SK-N-SH (cell line): ENCODE data around the gene ADAMTS7. TPM values are rescaled to one million over a fixed set of nuclear protein-coding genes. Genes with fewer than 3 reads are reported as not detected.

Experiments used
- CTCF ChIA-PET: fragments of 300-600, 350-600 bp; formaldehyde crosslinking; extraction: SDS; loops from one replicate; lab custom pipeline; 2021; lab: Yijun Ruan, JAX
- POLR2A ChIA-PET: fragments of 350-600 bp; sonication (Branson Sonifier 250); formaldehyde crosslinking; extraction: SDS; loops from one replicate; lab custom pipeline; 2020; ENCODE audit warnings: antibody characterized with exemption, inconsistent platforms; lab: Yijun Ruan, JAX
- DNase-seq: peaks from one replicate; pipeline ENCODE4 v3.0.0; 2012
- H2AFZ ChIP-seq: fragments of 200-600 bp; sonication (generic); 2 replicates; pipeline ENCODE4 v1.8.1; 2016; ENCODE audit warnings: antibody characterized with exemption, mild to moderate bottlenecking, low read depth
- H3F3A ChIP-seq: fragments of 200-600 bp; sonication (generic); replicated peaks from 2 replicates; pipeline ENCODE3; 2016; ENCODE audit warnings: antibody characterized with exemption, mild to moderate bottlenecking; ENCODE audit not compliant: insufficient read depth
- H3K27ac ChIP-seq, 2 experiments: fragments of 200-500 bp in 1 of 2; fragments of 200-600 bp in 1 of 2; sonication (Bioruptor generic) in 1 of 2; sonication (generic), shearing (Covaris generic) in 1 of 2; 2 replicates each; pipeline versions ENCODE4 v1.5.1 to v1.6.1; 2014 to 2016; ENCODE audit warnings: low read depth in 2 of 2, inconsistent platforms in 1 of 2, low read length in 1 of 2, mild to moderate bottlenecking in 1 of 2, mixed read lengths in 1 of 2
- H3K27me3 ChIP-seq: fragments of 200-600 bp; sonication (generic), shearing (Covaris generic); 2 replicates; pipeline ENCODE4 v1.6.1; 2016; ENCODE audit warnings: mixed run types; ENCODE audit not compliant: insufficient read depth
- H3K36me3 ChIP-seq, 2 experiments: fragments of 200-500 bp in 1 of 2; fragments of 200-600 bp in 1 of 2; sonication (Bioruptor generic) in 1 of 2; sonication (generic) in 1 of 2; replicated peaks in 1 of 2; 2 replicates each; pipeline versions ENCODE3 to v1.5.1; 2014 to 2016; ENCODE audit warnings: low read length in 1 of 2, mild to moderate bottlenecking in 1 of 2; ENCODE audit not compliant: insufficient read depth in 2 of 2, control insufficient read depth in 1 of 2
- H3K4me1 ChIP-seq, 2 experiments: fragments of 200-500 bp in 1 of 2; fragments of 200-600 bp in 1 of 2; sonication (Bioruptor generic) in 1 of 2; sonication (generic), shearing (Covaris generic) in 1 of 2; 2 replicates each; pipeline versions ENCODE4 v1.5.1 to v1.6.1; 2014 to 2016; ENCODE audit warnings: low read depth in 1 of 2, low read length in 1 of 2, mixed run types in 1 of 2; ENCODE audit not compliant: insufficient read depth in 2 of 2, control insufficient read depth in 1 of 2
- H3K4me2 ChIP-seq: fragments of 200-600 bp; sonication (generic), shearing (Covaris generic); 2 replicates; pipeline ENCODE4 v1.6.1; 2017; ENCODE audit warnings: mixed run types
- H3K4me3 ChIP-seq, 2 experiments: fragments of 200-500 bp in 1 of 2; fragments of 200-600 bp in 1 of 2; sonication (Bioruptor generic) in 1 of 2; sonication (generic), shearing (Covaris generic) in 1 of 2; 2 replicates each; pipeline versions ENCODE4 v1.5.1 to v1.8.1; 2014 to 2016; ENCODE audit warnings: low read depth in 2 of 2, inconsistent platforms in 1 of 2, low read length in 1 of 2, mild to moderate bottlenecking in 1 of 2, mixed read lengths in 1 of 2, moderate library complexity in 1 of 2
- H3K79me2 ChIP-seq: fragments of 200-600 bp; sonication (generic); 2 replicates; pipeline ENCODE4 v1.8.1; 2017; ENCODE audit warnings: mild to moderate bottlenecking; ENCODE audit not compliant: insufficient read depth
- H3K9ac ChIP-seq: fragments of 200-600 bp; sonication (generic); 2 replicates; pipeline ENCODE4 v1.6.1; 2017; ENCODE audit warnings: mixed run types
- H3K9me2 ChIP-seq: fragments of 200-600 bp; sonication (generic); 2 replicates; pipeline ENCODE4 v1.6.1; 2017; ENCODE audit warnings: mixed run types
- H3K9me3 ChIP-seq: fragments of 200-600 bp; sonication (generic); 2 replicates; pipeline ENCODE4 v1.6.1; 2017; ENCODE audit warnings: mixed run types, mild to moderate bottlenecking, moderate library complexity
- H4K20me1 ChIP-seq: fragments of 200-600 bp; sonication (generic); 2 replicates; pipeline ENCODE4 v1.6.1; 2017; ENCODE audit warnings: mild to moderate bottlenecking, mixed run types; ENCODE audit not compliant: insufficient read depth
- CHD2 ChIP-seq: fragments of 150-350 bp; IDR thresholded peaks from 2 replicates; pipeline ENCODE4 v1.6.1; 2018; ENCODE audit warnings: low read length; ENCODE audit not compliant: partially characterized antibody
- EZH2phosphoT487 ChIP-seq: fragments of 200-600 bp; sonication (generic); IDR thresholded peaks from 2 replicates; pipeline ENCODE4 v1.6.1; 2017; ENCODE audit warnings: low read depth, mixed run types, mild to moderate bottlenecking, antibody characterized with exemption, moderate library complexity, borderline replicate concordance
- FOSL2 ChIP-seq: IDR thresholded peaks from 2 replicates; pipeline ENCODE4 v1.4.0; 2012; ENCODE audit warnings: low read depth, mild to moderate bottlenecking, moderate library complexity, borderline replicate concordance
- FOXM1 ChIP-seq: IDR thresholded peaks from 2 replicates; pipeline ENCODE4 v1.4.0; 2012; ENCODE audit warnings: low read depth, mild to moderate bottlenecking
- GABPA ChIP-seq: IDR thresholded peaks from 2 replicates; pipeline ENCODE4 v1.4.0; 2012; ENCODE audit warnings: low read depth, mild to moderate bottlenecking
- GATA2 ChIP-seq: sonication (generic); formaldehyde crosslinking; IDR thresholded peaks from 2 replicates; pipeline ENCODE4 v1.5.0; 2020; ENCODE audit warnings: mild to moderate bottlenecking, missing genetic modification reagents
- MXI1 ChIP-seq: IDR thresholded peaks from 2 replicates; pipeline ENCODE4 v1.6.1; 2012; ENCODE audit warnings: mild to moderate bottlenecking, low read depth, low read length, improper control_type of control experiment
- NFIC ChIP-seq: IDR thresholded peaks from 2 replicates; pipeline ENCODE4 v1.4.0; 2012; ENCODE audit warnings: borderline replicate concordance
- RAD21 ChIP-seq: IDR thresholded peaks from 2 replicates; pipeline ENCODE4 v1.6.1; 2012; ENCODE audit warnings: mild to moderate bottlenecking, low read length
- RCOR1 ChIP-seq: fragments of 150-350 bp; IDR thresholded peaks from 2 replicates; pipeline ENCODE4 v1.6.1; 2017; ENCODE audit warnings: antibody characterized with exemption, low read length
- SIN3A ChIP-seq: IDR thresholded peaks from 2 replicates; pipeline ENCODE4 v1.6.1; 2012; ENCODE audit warnings: low read depth, mild to moderate bottlenecking, low read length, moderate library complexity, borderline replicate concordance
- SMC3 ChIP-seq: IDR thresholded peaks from 2 replicates; pipeline ENCODE4 v1.6.1; 2012; ENCODE audit warnings: low read depth, low read length, improper control_type of control experiment
- TAF1 ChIP-seq: IDR thresholded peaks from 2 replicates; pipeline ENCODE4 v1.6.1; 2012; ENCODE audit warnings: low read depth, mild to moderate bottlenecking, low read length, moderate library complexity, borderline replicate concordance
- ZBTB33 ChIP-seq: IDR thresholded peaks from 2 replicates; pipeline ENCODE4 v1.4.0; 2012; ENCODE audit warnings: low read depth, borderline replicate concordance
- WGBS: methylation state at CpG from one replicate; pipeline ENCODE4 v1.1.6; 2017; ENCODE audit warnings: low lambda C conversion rate; 5-methylcytosine and 5-hydroxymethylcytosine counted together
- polyA plus RNA-seq, 3 experiments: library from polyadenylated mRNA; depleted of rRNA; stranded (reverse); fragments of >200 nt; gene quantifications; 2 replicates each; pipeline ENCODE4 v1.2.3, GENCODE V29; 2012
- TF ChIP-seq, protein P1 (sequence below): IDR thresholded peaks from 2 replicates; pipeline ENCODE4 v1.4.0; 2012; ENCODE audit warnings: low read depth

ADAMTS7 gene
- polyA plus RNA-seq, 1 of the 3 experiments (the other 2 are of a cell fraction), result 17.9 TPM

- TF ChIP-seq ZBTB33, result no peak
- TF ChIP-seq SMC3, result no peak
- no peak for TF ChIP-seq NFIC
- TF ChIP-seq, all 33 proteins: peak for 0
These were observed 95.8 kb downstream of the ADAMTS7 start (continued) for GRCh38 chr15:78715434-78715833.

DNA sequence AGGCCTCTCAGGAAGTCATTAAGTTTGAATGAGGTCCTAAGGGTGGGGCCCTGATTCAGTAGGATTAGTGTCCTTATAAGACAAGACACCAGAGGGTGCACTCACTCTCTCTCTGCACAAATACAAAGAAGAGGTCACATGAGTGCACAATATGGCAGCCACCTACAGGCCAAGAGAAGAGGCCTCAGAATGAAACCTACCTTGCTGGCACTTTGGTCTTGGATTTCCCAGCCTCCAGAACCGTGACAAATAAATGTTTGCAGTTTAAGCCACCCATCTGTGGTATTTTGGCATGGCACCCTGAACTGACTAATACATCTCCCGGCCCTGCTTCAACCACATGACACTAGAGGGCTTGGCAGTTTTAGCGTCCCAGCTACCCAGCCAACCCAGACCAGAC, 96.4 kb downstream of the ADAMTS7 start:
- H3K4me3 ChIP-seq, result no peak overlapping the region
- H3K36me3 ChIP-seq, result no peaks in the 10 kb centered on the region
- no peaks in the 10 kb centered on the region; the same call in 1 of the 2 replicates for H3K27me3 ChIP-seq
- ChIA-PET CTCF (interaction anchor here (1.1 kb wide), 1 partner anchor 36 kb away, joined by 3 read pairs; no protein-coding TSS in a partner anchor), POLR2A (no interaction called here)
- H3K9me2 ChIP-seq, result no peaks in the 10 kb centered on the region
- H3K4me2 ChIP-seq, result no peak overlapping the region
- no peaks in the 10 kb centered on the region for H4K20me1 ChIP-seq
- H3F3A ChIP-seq, result peaks cover 6% of the 10 kb centered on the region
- H3K27ac ChIP-seq, result no peak overlapping the region
- no peak for DNase-seq
- H3K79me2 ChIP-seq, result no peaks in the 10 kb centered on the region
- no peaks in the 10 kb centered on the region for H3K9me3 ChIP-seq
- TF ChIP-seq GATA2 (CRISPR knock-in tag) (no peak), TAF1 (no peak), SMC3 (no peak), EZH2phosphoT487 (no peak), GABPA (no peak), FOXM1 (no peak), CHD2 (no peak), SIN3A (no peak), RCOR1 (no peak), RAD21 (no peak), FOSL2 (no peak), MXI1 (no peak)
- TF ChIP-seq, protein P1, sequence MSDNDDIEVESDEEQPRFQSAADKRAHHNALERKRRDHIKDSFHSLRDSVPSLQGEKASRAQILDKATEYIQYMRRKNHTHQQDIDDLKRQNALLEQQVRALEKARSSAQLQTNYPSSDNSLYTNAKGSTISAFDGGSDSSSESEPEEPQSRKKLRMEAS, result no peak
- TF ChIP-seq, all 33 proteins: peak for 0
- Histone ChIP-seq H3K4me1 (peaks cover 0 to under 1% of the 10 kb centered on the region in 2 experiments; a peak in 1 of 4 replicates), H2AFZ (no peak overlapping the region), H3K9ac (no peak overlapping the region)
- WGBS, result 66% methylated on average over 3 of the region's 3 CpGs
